GM18511 (cell line): ENCODE data around the gene CXorf49B.

Experiments
- ATAC-seq: cut with Tn5 transposase; IDR thresholded peaks from one replicate; pipeline ENCODE4 v1.9.1; 2021; ENCODE audit warnings: mild to moderate bottlenecking, moderate library complexity; ENCODE audit not compliant: unreplicated experiment

CXorf49B gene

DNA sequence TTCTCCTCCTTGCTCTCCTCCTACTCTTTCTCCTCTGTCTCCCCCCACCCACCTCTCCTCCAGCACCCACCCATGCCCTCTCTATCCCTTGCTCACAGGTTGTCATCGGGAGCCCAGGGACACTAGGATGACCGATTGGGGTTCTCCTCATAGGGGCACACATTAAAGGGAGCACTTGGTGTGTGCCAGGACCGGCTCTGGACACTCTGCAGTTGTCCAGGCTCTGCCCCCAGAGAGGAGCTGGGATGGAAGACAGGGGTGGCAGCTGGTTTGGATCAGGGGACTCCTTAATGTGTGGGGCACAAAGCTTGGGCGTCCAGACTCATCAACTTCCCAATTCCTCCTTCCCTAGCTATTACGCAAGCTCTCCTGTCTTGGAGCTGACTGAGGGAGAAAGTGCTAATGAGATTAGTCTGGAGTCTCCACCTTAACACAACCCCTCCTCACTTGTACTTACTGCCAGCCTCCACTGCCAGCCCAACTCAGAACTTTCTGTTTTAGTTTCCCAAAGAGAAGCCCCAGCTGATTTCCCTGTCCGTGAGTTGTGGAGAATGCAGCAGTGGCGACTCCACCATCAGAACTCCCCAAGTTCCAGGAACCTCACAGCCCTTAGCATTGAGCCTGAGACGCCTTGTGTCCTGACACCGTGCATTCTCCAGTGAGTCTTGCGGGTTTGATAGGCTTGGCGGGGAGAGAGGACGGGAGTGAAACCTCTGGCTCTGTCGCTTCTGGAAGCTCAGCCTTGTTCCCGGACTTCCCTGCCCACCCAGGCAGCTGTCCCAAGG is 52.2 kb downstream of the CXorf49B start:
- ATAC-seq = no peak

DNA sequence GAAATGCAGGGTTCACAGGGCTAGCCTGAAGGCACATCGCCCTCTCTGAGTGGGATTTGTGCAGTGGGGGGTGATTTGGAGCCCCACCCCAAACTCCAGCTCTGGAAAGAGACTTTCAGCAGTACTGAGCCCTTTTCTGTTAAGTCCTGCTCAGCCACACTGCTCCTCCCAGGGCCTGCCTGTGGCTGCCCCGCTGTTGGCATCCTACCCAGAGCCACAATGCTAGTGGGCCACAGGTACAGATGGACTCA is 52.7 kb downstream of the CXorf49B start:
- ATAC-seq = no peak
